IPS-18c (cell line): Measurements from ENCODE around the gene FTO.

Source experiments
- H3K4me3 ChIP-seq: 2 replicates; pipeline ENCODE4 v1.7.0; 2013; ENCODE audit warnings: low read depth, mild to moderate bottlenecking, low read length, moderate library complexity; ENCODE audit not compliant: insufficient read depth
- H3K9me3 ChIP-seq: one replicate; pipeline ENCODE4 v1.6.1; 2013; ENCODE audit warnings: mild to moderate bottlenecking, low read length, moderate library complexity; ENCODE audit not compliant: control insufficient read depth, insufficient read depth

Gene FTO

DNA sequence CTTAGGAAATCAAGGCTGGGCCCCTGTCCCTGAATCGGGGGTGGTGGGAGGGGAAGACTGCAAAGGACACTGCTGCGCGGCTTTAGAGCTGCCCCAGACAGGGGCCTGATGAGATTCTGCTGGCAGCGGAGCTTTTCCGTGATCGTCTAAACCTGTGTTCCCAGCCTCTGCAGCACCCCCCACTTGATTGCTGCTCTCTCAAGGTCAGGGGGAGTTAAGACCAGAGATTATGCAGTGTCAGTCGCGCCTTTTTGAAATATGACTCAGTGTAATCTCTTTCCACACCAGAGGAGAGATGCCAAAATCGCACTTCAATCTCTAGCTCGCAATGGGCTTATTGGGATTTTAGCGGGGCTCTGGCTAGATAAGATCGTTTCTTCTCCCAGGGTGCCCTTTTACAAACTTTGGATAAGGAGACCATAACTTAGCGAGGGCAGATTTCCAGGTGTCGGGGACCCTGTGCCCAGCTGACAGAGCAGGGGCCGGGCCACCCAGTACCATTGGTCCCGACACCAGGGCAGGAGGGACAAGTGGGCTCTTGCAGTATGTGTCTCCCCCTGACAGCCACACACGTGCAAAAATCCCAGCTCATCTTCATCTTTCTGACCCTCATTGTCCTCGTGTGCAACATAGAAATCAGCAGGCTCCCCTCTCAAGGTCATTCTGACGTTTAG is 495.7 kb downstream of the FTO start:
- H3K9me3 ChIP-seq, result no peaks in the 10 kb centered on the region
- no peak overlapping the region for H3K4me3 ChIP-seq

DNA sequence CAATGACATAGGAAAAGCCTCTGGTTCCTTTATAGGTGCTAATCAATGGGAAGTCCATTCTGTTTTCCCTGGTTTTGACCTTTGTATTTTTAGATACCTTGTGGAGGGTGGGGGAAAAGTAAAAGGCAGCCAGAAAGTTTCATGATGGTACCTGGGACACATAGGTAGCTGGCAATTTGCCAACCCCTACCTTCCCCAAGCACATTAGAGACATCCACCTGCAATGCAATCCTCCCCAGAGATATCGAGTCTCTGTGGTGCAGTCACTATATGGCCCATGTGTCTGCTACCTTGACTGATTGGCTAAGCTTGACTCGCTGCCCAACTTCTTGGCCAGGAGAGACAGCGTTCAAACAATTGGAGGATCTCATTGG is 496.2 kb downstream of the FTO start:
- H3K4me3 ChIP-seq, result no peak overlapping the region

DNA sequence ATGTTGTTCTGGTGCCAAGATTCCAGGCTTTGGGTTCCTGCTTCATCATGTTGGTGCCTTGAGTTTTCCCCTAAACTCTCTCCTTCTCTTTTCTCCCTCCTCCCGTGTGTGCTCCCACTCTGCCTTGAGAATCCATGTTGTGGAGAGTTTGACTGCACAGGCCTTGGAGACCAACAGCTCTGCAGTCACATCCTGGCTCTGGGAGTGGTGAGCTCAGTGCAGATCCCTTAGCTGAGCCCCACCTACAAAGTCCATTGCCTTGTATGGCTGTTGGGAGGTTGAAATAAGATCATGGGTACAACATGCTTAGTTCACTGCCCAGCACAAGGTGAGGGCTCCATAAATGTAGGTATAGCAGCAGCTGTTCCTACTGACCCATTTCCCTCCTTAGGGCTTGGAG is 496.8 kb downstream of the FTO start:
- H3K4me3 ChIP-seq, result no peak overlapping the region
- H3K9me3 ChIP-seq, result no peaks in the 10 kb centered on the region

More for the DNA sequence above, 496.2 kb downstream of the FTO start:
- no peaks in the 10 kb centered on the region for H3K9me3 ChIP-seq

DNA sequence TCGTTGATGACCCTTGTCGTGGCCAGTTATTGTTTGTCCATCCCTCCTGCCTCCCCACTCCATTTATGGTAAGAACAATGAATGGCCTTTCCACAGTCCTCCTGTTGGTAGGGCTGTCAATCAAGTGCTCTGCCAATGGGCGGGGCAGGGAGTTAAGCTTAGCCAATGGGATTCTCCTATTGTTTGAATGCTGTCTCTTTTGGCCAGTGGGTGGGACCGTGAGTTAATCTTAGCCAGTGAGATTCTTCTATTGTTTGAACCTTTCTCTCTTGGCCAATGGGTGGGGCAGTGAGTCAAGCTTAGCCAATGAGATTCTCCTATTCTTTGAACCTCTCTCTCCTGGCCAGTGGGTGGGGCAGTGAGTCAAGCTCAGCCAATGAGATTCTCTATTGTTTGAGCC is 497.2 kb downstream of the FTO start:
- H3K4me3 ChIP-seq, result no peak overlapping the region
- no peaks in the 10 kb centered on the region for H3K9me3 ChIP-seq
